NT2/D1 (cell line): ENCODE measurements around the gene TULP3.

Source experiments
- DNase-seq: peaks from one replicate; pipeline ENCODE4 v3.0.0-alpha.2; 2011; ENCODE audit warnings: low read depth, low spot score
- H3K27me3 ChIP-seq: 2 replicates; pipeline ENCODE4 v1.6.0; 2011; ENCODE audit warnings: mild to moderate bottlenecking; ENCODE audit not compliant: insufficient read length, insufficient read depth
- H3K36me3 ChIP-seq: 2 replicates; pipeline ENCODE4 v1.6.1; 2011; ENCODE audit warnings: mild to moderate bottlenecking, low read length, mixed read lengths; ENCODE audit not compliant: insufficient read depth, insufficient read length
- H3K4me1 ChIP-seq: 2 replicates; pipeline ENCODE4 v1.5.1; 2011; ENCODE audit not compliant: insufficient read depth, insufficient read length
- H3K4me3 ChIP-seq: 2 replicates; pipeline ENCODE4 v1.5.1; 2011; ENCODE audit warnings: low read depth; ENCODE audit not compliant: insufficient read length
- H3K9ac ChIP-seq: 2 replicates; pipeline ENCODE4 v1.6.0; 2011; ENCODE audit warnings: low read depth; ENCODE audit not compliant: insufficient read length
- H3K9me3 ChIP-seq: 2 replicates; pipeline ENCODE4 v1.5.1; 2011; ENCODE audit warnings: mild to moderate bottlenecking, low read length; ENCODE audit not compliant: insufficient read depth
- SUZ12 ChIP-seq: IDR thresholded peaks from 2 replicates; pipeline ENCODE4 v1.6.1; 2011; ENCODE audit not compliant: insufficient read length, insufficient read depth; ENCODE audit errors: extremely low read depth
- YY1 ChIP-seq: IDR thresholded peaks from 2 replicates; pipeline ENCODE4 v1.6.1; 2011; ENCODE audit not compliant: insufficient read length, insufficient read depth
- ZNF274 ChIP-seq: IDR thresholded peaks from 2 replicates; pipeline ENCODE4 v1.6.1; 2011; ENCODE audit warnings: mild to moderate bottlenecking, low read depth, low read length

The TULP3 gene

DNA sequence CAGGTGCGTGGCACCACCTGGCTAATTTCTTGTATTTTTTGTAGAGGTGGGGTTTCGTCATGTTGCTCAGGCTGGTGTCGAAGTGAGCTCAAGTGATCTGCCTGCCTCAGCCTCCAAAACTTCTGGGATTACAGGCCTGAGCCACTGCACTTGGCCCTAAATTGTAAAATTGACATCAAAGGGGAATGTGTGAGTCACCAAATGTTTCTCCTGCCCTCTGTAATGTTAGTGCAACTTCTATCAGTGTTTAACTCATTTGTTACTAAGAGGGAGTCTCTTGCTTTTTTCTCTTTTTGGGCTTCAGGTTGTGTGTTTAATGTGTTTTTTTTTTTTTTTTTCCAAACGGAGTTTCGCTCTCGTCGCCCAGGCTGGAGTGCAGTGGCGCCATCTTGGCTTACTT, 2.3 kb downstream of the TULP3 start:
- peaks cover 3% of the 10 kb centered on the region for H3K4me1 ChIP-seq
- no peak for DNase-seq
- no peak overlapping the region for H3K9ac ChIP-seq
- no peak overlapping the region for H3K4me3 ChIP-seq
- no peaks in the 10 kb centered on the region for H3K9me3 ChIP-seq
- peaks cover 30% of the 10 kb centered on the region for H3K36me3 ChIP-seq
- H3K27me3 ChIP-seq, result no peaks in the 10 kb centered on the region
- no peak for TF ChIP-seq YY1
- no peak for TF ChIP-seq ZNF274
- no peak for TF ChIP-seq SUZ12

DNA sequence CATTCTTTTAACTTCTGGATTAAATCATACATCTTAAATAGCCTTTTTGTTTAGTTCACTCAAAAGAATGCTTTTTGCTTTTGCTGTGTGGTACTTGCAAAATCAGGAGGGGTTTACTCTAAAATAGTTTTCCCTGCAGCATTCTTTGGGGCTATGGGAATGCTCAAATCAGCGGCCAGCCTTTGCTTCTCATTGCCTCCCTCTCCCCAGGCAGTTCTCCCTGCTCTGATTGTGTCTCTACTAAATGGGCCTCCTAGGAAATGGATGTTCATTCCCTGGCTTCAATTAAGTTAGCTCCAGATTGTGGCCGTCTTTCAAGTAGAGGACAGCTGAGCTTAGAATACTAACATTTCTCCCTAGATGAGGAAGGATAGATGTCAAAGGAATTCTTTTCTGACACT, 4.4 kb downstream of the TULP3 start:
- TF ChIP-seq SUZ12, result no peak
- TF ChIP-seq YY1, result no peak
- TF ChIP-seq ZNF274, result no peak
- H3K9ac ChIP-seq, result no peak overlapping the region
- peaks cover 3% of the 10 kb centered on the region for H3K4me1 ChIP-seq
- H3K27me3 ChIP-seq, result no peaks in the 10 kb centered on the region
- no peak overlapping the region for H3K4me3 ChIP-seq
- no peaks in the 10 kb centered on the region for H3K9me3 ChIP-seq
- H3K36me3 ChIP-seq, result peaks cover 21% of the 10 kb centered on the region
- DNase-seq, result no peak

DNA sequence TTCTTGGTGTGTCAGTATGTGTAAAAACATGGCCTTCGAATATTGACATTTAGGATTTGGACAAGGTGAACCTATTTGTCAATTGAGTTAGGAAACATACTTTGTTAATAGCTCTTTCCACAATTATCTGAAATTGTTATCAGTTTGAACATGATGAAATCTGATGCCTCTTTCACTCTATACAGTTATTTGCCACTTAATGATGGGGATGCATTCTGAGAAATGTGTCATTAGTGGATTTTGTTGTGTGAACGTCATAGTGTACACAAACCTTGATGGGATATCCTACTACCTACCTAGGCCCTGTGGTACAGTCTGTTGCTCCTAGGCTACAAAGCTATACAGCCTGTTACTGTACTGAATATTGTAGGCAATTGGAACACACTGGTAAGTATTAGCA, 4.8 kb downstream of the TULP3 start:
- H3K4me3 ChIP-seq, result no peak overlapping the region

DNA sequence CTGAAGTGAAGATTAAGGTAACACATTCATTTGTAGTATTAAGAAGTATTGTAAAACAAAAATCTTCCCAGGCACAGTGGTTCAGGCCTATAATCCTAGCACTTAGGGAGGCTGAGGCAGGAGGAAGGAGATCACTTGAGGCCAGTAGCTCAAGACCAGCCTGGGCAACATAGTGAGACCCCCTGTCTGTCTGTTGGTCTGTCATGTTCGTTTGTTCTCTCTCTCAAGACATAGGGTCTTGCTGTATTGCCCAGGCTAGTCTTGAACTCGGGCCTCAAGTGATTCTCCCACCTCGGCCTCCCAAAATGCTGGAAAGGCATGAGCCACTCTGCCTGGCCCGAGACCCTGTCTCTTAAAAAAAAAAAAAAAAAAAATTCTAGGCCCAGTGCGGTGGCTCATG, 6.7 kb downstream of the TULP3 start:
- no peak overlapping the region for H3K9ac ChIP-seq
- no peak overlapping the region for H3K4me3 ChIP-seq
- peaks cover 21% of the 10 kb centered on the region for H3K36me3 ChIP-seq
- TF ChIP-seq SUZ12 (no peak), ZNF274 (no peak), YY1 (no peak)
- DNase-seq, result no peak
- peaks cover 3% of the 10 kb centered on the region for H3K4me1 ChIP-seq
- H3K9me3 ChIP-seq, result no peaks in the 10 kb centered on the region
- H3K27me3 ChIP-seq, result no peaks in the 10 kb centered on the region

More for the DNA sequence above, 4.8 kb downstream of the TULP3 start:
- Histone ChIP-seq H3K9ac (no peak overlapping the region), H3K9me3 (no peaks in the 10 kb centered on the region), H3K36me3 (peaks cover 21% of the 10 kb centered on the region), H3K27me3 (no peaks in the 10 kb centered on the region), H3K4me1 (peaks cover 3% of the 10 kb centered on the region)
- TF ChIP-seq YY1 (no peak), ZNF274 (no peak), SUZ12 (no peak)
- no peak for DNase-seq

DNA sequence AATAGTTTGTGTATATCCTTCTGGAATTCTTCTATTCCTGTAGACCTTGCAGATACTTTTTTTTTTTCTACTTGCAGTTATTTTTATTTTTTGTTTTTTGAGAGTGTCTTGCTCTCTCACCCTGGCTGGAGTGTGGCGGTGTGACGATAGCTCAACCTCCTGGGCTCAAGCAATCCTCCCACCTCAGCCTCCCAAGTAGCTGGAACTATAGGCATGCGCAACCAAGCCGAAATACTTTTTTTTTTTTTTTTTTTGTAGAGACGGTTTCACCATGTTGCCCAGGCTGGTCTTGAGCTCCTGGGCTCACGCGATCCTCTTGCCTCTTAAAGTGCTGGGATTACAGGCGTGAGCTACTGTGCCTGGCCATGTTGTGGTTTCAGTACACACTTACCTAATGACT, 10.0 kb downstream of the TULP3 start:
- TF ChIP-seq ZNF274, result no peak
- no peak for TF ChIP-seq SUZ12
- TF ChIP-seq YY1, result no peak
- DNase-seq, result no peak
- H3K36me3 ChIP-seq, result peaks cover 24% of the 10 kb centered on the region
- no peaks in the 10 kb centered on the region for H3K9me3 ChIP-seq
- no peaks in the 10 kb centered on the region for H3K27me3 ChIP-seq
- no peaks in the 10 kb centered on the region for H3K4me1 ChIP-seq
- no peak overlapping the region for H3K4me3 ChIP-seq
- no peak overlapping the region for H3K9ac ChIP-seq

DNA sequence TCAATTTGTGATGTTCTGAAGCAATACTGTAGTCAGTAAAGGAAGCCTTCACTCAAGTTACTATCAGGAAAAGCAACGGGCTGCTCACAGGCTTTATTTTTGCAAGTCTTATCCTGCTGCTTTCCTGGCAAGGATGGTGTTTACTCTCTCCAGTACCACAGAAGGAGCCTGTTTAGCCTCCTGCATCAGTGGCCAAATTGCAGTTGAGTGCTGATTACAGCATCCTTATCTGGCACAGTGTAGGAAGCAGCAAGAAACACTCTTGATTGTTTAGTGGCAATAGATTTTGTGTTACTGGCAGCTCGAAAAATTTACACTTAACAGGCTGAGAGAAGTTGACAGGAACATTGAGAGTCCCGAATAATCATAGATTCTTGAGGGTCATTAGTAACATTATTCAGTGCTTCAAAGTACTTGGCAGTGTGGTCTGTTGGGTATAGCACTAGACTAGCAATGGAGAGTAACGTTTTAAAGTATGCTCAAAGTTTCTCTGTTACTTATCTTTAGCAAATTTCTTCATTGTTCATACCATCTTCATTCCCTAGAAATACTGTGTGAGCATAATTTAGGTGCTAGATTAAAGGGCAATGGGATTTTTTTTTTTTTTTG, 11.7 kb downstream of the TULP3 start:
- H3K27me3 ChIP-seq, result no peaks in the 10 kb centered on the region
- H3K4me3 ChIP-seq, result no peak overlapping the region
- no peaks in the 10 kb centered on the region for H3K9me3 ChIP-seq
- H3K9ac ChIP-seq, result no peak overlapping the region
- H3K4me1 ChIP-seq, result no peaks in the 10 kb centered on the region
- H3K36me3 ChIP-seq, result peaks cover 12% of the 10 kb centered on the region
- DNase-seq, result no peak
- no peak for TF ChIP-seq YY1
- TF ChIP-seq ZNF274, result no peak
- no peak for TF ChIP-seq SUZ12

DNA sequence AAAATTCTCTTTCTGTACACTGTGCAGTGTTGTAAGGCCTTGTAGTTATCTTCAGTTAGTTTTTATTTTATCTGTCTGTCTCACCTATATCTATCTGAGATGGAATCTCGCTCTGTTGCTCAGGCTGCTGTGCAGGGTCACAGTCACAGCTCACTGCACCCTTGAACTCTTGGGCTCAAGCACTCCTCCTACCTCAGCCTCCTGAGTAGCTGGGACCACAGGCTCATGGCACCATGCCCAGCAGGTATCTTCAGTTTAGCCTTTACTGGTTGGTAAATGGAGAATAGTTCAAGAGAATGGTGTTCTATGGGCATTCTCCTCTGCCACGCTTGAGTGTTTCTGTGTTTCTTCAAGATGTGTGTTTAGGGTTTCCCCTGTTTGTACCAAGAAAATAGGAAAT, 13.6 kb downstream of the TULP3 start:
- no peak overlapping the region for H3K9ac ChIP-seq

More for the DNA sequence above, 13.6 kb downstream of the TULP3 start:
- Histone ChIP-seq H3K4me1 (no peaks in the 10 kb centered on the region), H3K36me3 (peaks cover 10% of the 10 kb centered on the region), H3K9me3 (no peaks in the 10 kb centered on the region), H3K4me3 (no peak overlapping the region), H3K27me3 (no peaks in the 10 kb centered on the region)
- DNase-seq, result no peak
- TF ChIP-seq SUZ12 (no peak), ZNF274 (no peak), YY1 (no peak)
